Transverse colon (tissue), 4 donors: ENCODE data around the gene VGLL4. TPM values are rescaled to one million over a fixed set of nuclear protein-coding genes. Genes with fewer than 3 reads are reported as not detected.

Experiments
- DNase-seq: peaks from one replicate; pipeline ENCODE4 v3.0.0-alpha.2; 2019
- H3K27ac ChIP-seq, 4 donors: fragments of 200-600 bp; sonication (generic); 2 replicates each; pipeline ENCODE4 v1.5.1; 2016 to 2018; ENCODE audit warnings: inconsistent platforms in 4 of 4
- H3K27me3 ChIP-seq: fragments of 200-600 bp; sonication (generic); 2 replicates; pipeline ENCODE4 v1.5.1; 2017; ENCODE audit warnings: inconsistent platforms
- H3K36me3 ChIP-seq, 4 donors: fragments of 200-600 bp; sonication (generic); 2 replicates each; pipeline ENCODE4 v1.5.1; 2017 to 2019; ENCODE audit warnings: inconsistent platforms in 4 of 4
- H3K4me1 ChIP-seq, 4 donors: fragments of 200-600 bp; sonication (generic); 2 replicates each; pipeline ENCODE4 v1.5.1; 2017 to 2020; ENCODE audit warnings: inconsistent platforms in 4 of 4
- H3K4me3 ChIP-seq, 4 donors: fragments of 200-600 bp; sonication (generic); 1 replicate in 1 of 4; 2 replicates in 3 of 4; pipeline versions ENCODE4 v1.5.1 to v1.6.1; 2017 to 2019; ENCODE audit warnings: inconsistent platforms in 4 of 4
- H3K9me3 ChIP-seq, 2 donors: fragments of 200-600 bp; sonication (generic); 2 replicates each; pipeline ENCODE4 v1.5.1; 2017 to 2019; ENCODE audit warnings: inconsistent platforms in 2 of 2
- EP300 ChIP-seq: sonication (generic); formaldehyde crosslinking; IDR thresholded peaks from one replicate; pipeline ENCODE4 v1.6.1; 2017; ENCODE audit warnings: antibody characterized with exemption, low read depth
- POLR2A ChIP-seq: fragments of 450-650 bp; IDR thresholded peaks from one replicate; pipeline ENCODE4 v1.6.1; 2016; ENCODE audit warnings: antibody characterized with exemption, mild to moderate bottlenecking, moderate library complexity
- POLR2AphosphoS5 ChIP-seq, 3 donors: sonication (generic); formaldehyde crosslinking; IDR thresholded peaks; one replicate each; pipeline ENCODE4 v1.6.1; 2016; ENCODE audit warnings: antibody characterized with exemption in 3 of 3
- WGBS, 2 donors: methylation state at CpG; one replicate each; pipeline ENCODE4 v1.1.5; 2018; ENCODE audit warnings: low coverage in 1 of 2; 5-methylcytosine and 5-hydroxymethylcytosine counted together
- in situ Hi-C, 4 donors: fragments of 200-750 bp; cut with MboI; loops; one replicate each; pipeline versions ENCODE4 v1.15.0 to v1.15.1; 2017; ENCODE audit warnings: low sequenced_read_pairs in 3 of 4, low pct_ligation_motif_present in 1 of 4, low pct_unique_long_range_greater_than_20kb in 1 of 4
- intact Hi-C: fragments of 100-400 bp; cut with DNase I; formaldehyde crosslinking; loops from one replicate; pipeline ENCODE4 v1.15.1; 2023; ENCODE audit warnings: low total_unique reads
- total RNA-seq, 4 donors: library from RNA; depleted of rRNA; stranded (reverse); fragments of >200 nt; gene quantifications; one replicate each; pipeline ENCODE4 v1.1.0, GENCODE V29; 2016
- TF ChIP-seq, protein P1 (sequence below), 5 experiments: fragments of 200-600 bp in 3 of 5; fragments of 450-650 bp in 2 of 5; sonication (generic) in 3 of 5; IDR thresholded peaks; 1 replicate in 2 of 5; 2 replicates in 3 of 5; pipeline ENCODE4 v1.5.1; 2016 to 2017; ENCODE audit warnings: antibody characterized with exemption in 5 of 5, inconsistent platforms in 3 of 5, mild to moderate bottlenecking in 2 of 5, moderate library complexity in 1 of 5

Gene VGLL4
- total RNA-seq, 4 donors from 2014 or later, result 67.3 to 175 (median 95.0) TPM

DNA sequence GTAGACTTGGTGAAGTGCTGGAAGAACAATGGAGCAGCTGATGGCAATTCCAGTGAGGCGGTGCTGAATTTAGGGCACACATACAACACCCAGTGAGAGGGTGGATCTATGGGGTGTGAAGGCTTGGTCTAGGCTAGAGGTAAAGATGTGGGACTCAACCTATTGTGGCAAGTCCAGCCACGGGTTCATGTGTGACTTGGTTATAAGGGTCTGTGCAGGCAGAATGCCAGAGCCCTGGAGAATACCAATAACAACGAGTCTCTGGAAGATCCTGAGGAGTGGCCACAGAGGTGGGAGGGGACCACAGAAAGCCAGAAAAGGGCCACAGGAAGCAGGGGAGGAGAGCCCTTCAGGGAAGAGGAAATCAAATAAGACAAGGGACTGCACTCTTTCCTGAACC, 55.0 kb downstream of the VGLL4 start:
- Histone ChIP-seq H3K27me3 (no peaks in the 10 kb centered on the region), H3K4me1 (peaks cover 25 to 76% (median 55%) of the 10 kb centered on the region in 4 donors), H3K4me3 (no peak overlapping the region), H3K36me3 (no peaks in the 10 kb centered on the region), H3K27ac (peak overlapping the region; percentile 19 to 36 (median 28)), H3K9me3 (no peaks in the 10 kb centered on the region)
- intact Hi-C loops (loop anchor here (10.0 kb wide), 1 partner anchor 56 kb away; the partner anchor contains the start of gene VGLL4), in situ Hi-C loops (no loop called here)
- DNase-seq, result no peak
- 55 to 68% methylated on average over 3 of the region's 3 CpGs for WGBS, 2 donors
- TF ChIP-seq POLR2AphosphoS5 (IDR thresholded peaks at IDR 0.05) (no peak), EP300 (no peak), POLR2A (no peak)
- TF ChIP-seq, protein P1, sequence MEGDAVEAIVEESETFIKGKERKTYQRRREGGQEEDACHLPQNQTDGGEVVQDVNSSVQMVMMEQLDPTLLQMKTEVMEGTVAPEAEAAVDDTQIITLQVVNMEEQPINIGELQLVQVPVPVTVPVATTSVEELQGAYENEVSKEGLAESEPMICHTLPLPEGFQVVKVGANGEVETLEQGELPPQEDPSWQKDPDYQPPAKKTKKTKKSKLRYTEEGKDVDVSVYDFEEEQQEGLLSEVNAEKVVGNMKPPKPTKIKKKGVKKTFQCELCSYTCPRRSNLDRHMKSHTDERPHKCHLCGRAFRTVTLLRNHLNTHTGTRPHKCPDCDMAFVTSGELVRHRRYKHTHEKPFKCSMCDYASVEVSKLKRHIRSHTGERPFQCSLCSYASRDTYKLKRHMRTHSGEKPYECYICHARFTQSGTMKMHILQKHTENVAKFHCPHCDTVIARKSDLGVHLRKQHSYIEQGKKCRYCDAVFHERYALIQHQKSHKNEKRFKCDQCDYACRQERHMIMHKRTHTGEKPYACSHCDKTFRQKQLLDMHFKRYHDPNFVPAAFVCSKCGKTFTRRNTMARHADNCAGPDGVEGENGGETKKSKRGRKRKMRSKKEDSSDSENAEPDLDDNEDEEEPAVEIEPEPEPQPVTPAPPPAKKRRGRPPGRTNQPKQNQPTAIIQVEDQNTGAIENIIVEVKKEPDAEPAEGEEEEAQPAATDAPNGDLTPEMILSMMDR (IDR thresholded peaks at IDR 0.05), result no peak

DNA sequence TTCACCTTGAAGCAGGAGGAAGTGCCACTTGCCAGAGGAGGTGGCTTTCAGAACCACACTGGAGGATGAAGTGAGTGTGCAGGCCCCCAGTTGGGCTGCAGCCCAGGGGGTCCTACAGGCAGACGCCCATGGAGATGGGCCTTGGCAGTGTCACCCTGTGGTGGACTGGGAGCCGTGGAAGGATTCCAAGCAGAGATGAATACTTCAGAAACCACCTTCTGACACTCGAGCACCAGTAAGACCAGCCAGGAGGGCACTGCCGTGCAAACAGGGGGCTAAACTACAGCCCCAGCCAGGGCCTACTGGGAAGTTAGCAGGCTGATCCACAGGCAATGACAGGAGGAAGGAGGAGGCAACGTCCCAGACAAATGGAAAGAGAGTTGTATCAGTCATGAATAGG, 55.4 kb downstream of the VGLL4 start:
- H3K4me1 ChIP-seq, result peaks cover 28 to 76% (median 56%) of the 10 kb centered on the region in 4 donors
- 80% methylated on average over 1 to 5 of the region's 5 CpGs for WGBS, 2 donors
- no peaks in the 10 kb centered on the region for H3K27me3 ChIP-seq
- no peak for TF ChIP-seq EP300
- TF ChIP-seq POLR2AphosphoS5 (IDR thresholded peaks at IDR 0.05), result no peak
- TF ChIP-seq, protein P1 (IDR thresholded peaks at IDR 0.05), result no peak
- TF ChIP-seq POLR2A, result no peak
- H3K36me3 ChIP-seq, result no peaks in the 10 kb centered on the region
- in situ Hi-C loops (no loop called here), intact Hi-C loops (loop anchor here (10.0 kb wide), 1 partner anchor 56 kb away; the partner anchor contains the start of gene VGLL4)
- no peak for DNase-seq
- H3K27ac ChIP-seq, result peak overlapping the region; percentile 27 to 55 (median 33)
- H3K9me3 ChIP-seq, result no peaks in the 10 kb centered on the region
- no peak overlapping the region for H3K4me3 ChIP-seq

DNA sequence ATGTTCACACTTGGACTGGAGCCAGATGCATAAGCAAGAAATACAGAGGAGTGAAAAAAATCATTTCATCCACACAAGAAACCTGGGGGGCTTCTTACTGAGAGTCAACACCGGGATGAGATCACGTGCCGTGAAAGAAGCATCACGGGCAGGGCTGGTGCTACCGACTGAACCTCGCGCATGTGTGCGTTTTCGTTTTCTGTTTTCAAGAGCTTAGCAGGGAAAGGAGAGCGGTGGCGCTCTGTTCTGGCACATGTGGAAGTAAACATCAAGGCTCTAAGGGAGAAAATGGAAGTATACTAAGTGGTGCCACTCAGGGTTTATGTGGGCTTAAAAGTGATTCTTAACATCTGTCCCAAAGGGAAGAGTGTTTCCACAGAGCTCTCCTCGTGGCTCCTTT, 55.9 kb downstream of the VGLL4 start:
- in situ Hi-C loops (no loop called here), intact Hi-C loops (loop anchor here (10.0 kb wide), 1 partner anchor 57 kb away; the partner anchor contains the start of gene VGLL4)
- no peak for DNase-seq
- peak overlapping the region; percentile 3 to 55 (median 32) for H3K27ac ChIP-seq
- H3K27me3 ChIP-seq, result no peaks in the 10 kb centered on the region
- no peak overlapping the region for H3K4me3 ChIP-seq
- TF ChIP-seq POLR2AphosphoS5 (IDR thresholded peaks at IDR 0.05), result no peak
- no peaks in the 10 kb centered on the region for H3K9me3 ChIP-seq
- H3K36me3 ChIP-seq, result no peaks in the 10 kb centered on the region
- WGBS, 2 donors, result 79 to 86% methylated on average over 12 of the region's 12 CpGs
- peaks cover 27 to 76% (median 55%) of the 10 kb centered on the region in 4 donors for H3K4me1 ChIP-seq

DNA sequence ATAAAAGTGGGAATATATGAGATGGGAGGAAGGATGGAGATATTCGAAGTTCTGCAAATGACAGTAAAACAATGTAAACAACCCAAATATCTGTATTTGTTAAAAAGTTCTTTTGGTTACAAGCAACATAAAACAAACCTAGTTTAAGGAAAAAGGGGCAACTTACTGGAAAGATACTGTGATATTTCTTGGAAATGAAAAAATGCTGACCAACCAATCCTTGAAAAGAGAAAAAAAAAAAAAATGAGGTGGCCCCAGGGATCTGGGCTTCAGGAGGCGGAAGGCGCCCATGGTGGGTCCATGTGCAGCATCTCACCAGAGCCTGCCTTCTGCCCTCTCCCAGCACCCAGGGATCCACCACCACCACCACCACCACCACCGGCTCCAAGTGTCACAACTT, 59.1 kb downstream of the VGLL4 start:
- no peaks in the 10 kb centered on the region for H3K9me3 ChIP-seq
- DNase-seq, result no peak

More for the DNA sequence above, 59.1 kb downstream of the VGLL4 start:
- in situ Hi-C loops (no loop called here), intact Hi-C loops (loop anchor here (10.0 kb wide), 1 partner anchor 60 kb away; the partner anchor contains the start of gene VGLL4)
- H3K4me1 ChIP-seq, result peaks cover 21 to 69% (median 44%) of the 10 kb centered on the region in 4 donors
- 60 to 76% methylated on average over 1 to 4 of the region's 4 CpGs for WGBS, 2 donors
- H3K27ac ChIP-seq, result no peak overlapping the region
- TF ChIP-seq EP300 (no peak), POLR2A (no peak), POLR2AphosphoS5 (IDR thresholded peaks at IDR 0.05) (no peak)
- TF ChIP-seq, protein P1 (IDR thresholded peaks at IDR 0.05), result no peak
- H3K36me3 ChIP-seq, result peaks cover 0 to 6% (median 0%) of the 10 kb centered on the region in 4 donors
- no peak overlapping the region for H3K4me3 ChIP-seq
- no peaks in the 10 kb centered on the region for H3K27me3 ChIP-seq
